ENCODE measurements around the gene FBXO33. TPM values are rescaled to one million over a fixed set of nuclear protein-coding genes. Genes with fewer than 3 reads are reported as not detected.
A peak's percentile ranks its signal among the peaks of the same experiment; 100 is the strongest.

Gene FBXO33
- total RNA-seq, 1 experiment from 2014 or later: 21.9 TPM

- no peak for TF ChIP-seq EZH2phosphoT487 (IDR thresholded peaks at IDR 0.05; ENCODE audit: borderline replicate concordance, low read length)
- TF ChIP-seq, protein P1, sequence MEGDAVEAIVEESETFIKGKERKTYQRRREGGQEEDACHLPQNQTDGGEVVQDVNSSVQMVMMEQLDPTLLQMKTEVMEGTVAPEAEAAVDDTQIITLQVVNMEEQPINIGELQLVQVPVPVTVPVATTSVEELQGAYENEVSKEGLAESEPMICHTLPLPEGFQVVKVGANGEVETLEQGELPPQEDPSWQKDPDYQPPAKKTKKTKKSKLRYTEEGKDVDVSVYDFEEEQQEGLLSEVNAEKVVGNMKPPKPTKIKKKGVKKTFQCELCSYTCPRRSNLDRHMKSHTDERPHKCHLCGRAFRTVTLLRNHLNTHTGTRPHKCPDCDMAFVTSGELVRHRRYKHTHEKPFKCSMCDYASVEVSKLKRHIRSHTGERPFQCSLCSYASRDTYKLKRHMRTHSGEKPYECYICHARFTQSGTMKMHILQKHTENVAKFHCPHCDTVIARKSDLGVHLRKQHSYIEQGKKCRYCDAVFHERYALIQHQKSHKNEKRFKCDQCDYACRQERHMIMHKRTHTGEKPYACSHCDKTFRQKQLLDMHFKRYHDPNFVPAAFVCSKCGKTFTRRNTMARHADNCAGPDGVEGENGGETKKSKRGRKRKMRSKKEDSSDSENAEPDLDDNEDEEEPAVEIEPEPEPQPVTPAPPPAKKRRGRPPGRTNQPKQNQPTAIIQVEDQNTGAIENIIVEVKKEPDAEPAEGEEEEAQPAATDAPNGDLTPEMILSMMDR (conservative IDR thresholded peaks at IDR 0.05; ENCODE audit: low read depth, low read length): peak; percentile 46
- H3K27me3 ChIP-seq (ENCODE audit: low read length): no peaks in the 10 kb centered on the region
- no peaks in the 10 kb centered on the region for H3K9me3 ChIP-seq (ENCODE audit: low read length)
- H3K4me3 ChIP-seq (ENCODE audit: low read length): peak overlapping the region; percentile 75
- BruUV-seq (replicated peaks): TSS peak; percentile 80
- peaks cover 10% of the 10 kb centered on the region; the same call in 1 of the 2 replicates for H4K20me1 ChIP-seq (ENCODE audit: low read length)
- H3K4me2 ChIP-seq (ENCODE audit: low read length): peak overlapping the region; percentile 93
- ATAC-seq (peak; percentile 85), DNase-seq (peak; percentile 93)
- no peaks in the 10 kb centered on the region for H3K9me2 ChIP-seq (replicated peaks; ENCODE audit: low read length)
- POLR2A ChIA-PET (ENCODE audit: unreplicated experiment): interaction anchor here (0.6 to 1.4 kb wide), 3 partner anchors 57 to 330 kb away, joined by 3 to 6 read pairs (median 5); partner anchors contain the start of gene SEC23A
- H3K4me1 ChIP-seq (ENCODE audit: insufficient read depth, low read length): peaks cover 25% of the 10 kb centered on the region
- CTCF ChIA-PET: interaction anchor here (0.5 to 0.6 kb wide), 3 partner anchors 36 to 310 kb away, joined by 5 read pairs; no protein-coding TSS in a partner anchor
- peak overlapping the region; percentile 96 for H2AFZ ChIP-seq (ENCODE audit: low read length)
- H3K27ac ChIP-seq (ENCODE audit: low read length): peak overlapping the region; percentile 91
- intact Hi-C loops (cut with micrococcal nuclease): loop anchor here (1.0 to 2.0 kb wide), 3 partner anchors 23 to 330 kb away; partner anchors contain the start of gene SEC23A
- peaks cover 36% of the 10 kb centered on the region for H3K79me2 ChIP-seq (ENCODE audit: low read length)
- no peaks in the 10 kb centered on the region for H3F3A ChIP-seq (ENCODE audit: low read length, unreplicated experiment)
- H3K36me3 ChIP-seq (ENCODE audit: low read depth, low read length): no peaks in the 10 kb centered on the region
- H3K9ac ChIP-seq (ENCODE audit: low read length): peak overlapping the region; percentile 98
These were observed 602 bp upstream of the FBXO33 start for GRCh38 chr14:39432619-39433451.

DNA sequence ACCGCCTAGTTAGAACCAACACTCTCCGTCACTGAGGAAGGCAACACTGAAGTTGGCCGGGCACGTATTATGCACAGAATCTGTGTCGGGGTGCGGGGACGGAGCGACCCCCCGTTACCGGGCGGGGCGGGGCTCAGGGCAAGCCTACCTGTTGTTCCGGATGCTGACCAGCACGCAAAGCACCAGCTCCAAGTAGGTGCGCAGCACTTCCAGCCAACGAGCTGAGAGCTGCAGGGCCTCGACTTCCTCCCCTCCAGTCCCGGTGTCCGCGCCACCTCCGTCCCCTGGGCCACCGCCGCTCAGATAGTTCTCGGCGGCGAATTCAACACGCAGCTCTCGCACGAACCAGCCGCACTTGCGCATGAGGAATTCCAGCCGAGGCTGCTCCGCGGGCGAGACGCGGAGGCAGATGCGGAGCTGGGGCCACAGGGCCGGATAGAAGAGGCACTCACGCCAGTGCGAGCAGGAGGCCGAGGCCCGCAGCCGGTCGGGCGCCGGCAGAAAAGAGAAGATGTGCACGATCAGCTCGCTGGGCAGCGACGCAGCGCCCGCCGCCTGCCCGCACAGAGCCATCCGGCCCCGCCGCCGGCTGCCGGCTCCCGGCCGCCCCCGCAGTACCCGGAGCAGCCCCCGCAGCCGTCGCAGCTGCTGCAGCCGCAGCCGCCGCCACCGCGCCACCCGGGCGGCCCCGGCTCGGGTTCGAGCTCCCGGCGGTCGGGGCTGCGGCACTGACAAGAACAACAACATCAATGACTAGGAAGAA, 636 bp downstream of the FBXO33 start:
- Histone ChIP-seq H4K20me1 (ENCODE audit: low read length) (peaks cover 10% of the 10 kb centered on the region; the same call in 1 of the 2 replicates), H3K9ac (ENCODE audit: low read length) (peak overlapping the region; percentile 98), H3K9me2 (replicated peaks; ENCODE audit: low read length) (no peaks in the 10 kb centered on the region), H3K36me3 (ENCODE audit: low read depth, low read length) (no peaks in the 10 kb centered on the region), H3K4me1 (ENCODE audit: insufficient read depth, low read length) (peaks cover 29% of the 10 kb centered on the region), H3K4me2 (ENCODE audit: low read length) (peak overlapping the region; percentile 94), H3K27ac (ENCODE audit: low read length) (peak overlapping the region; percentile 96), H3K79me2 (ENCODE audit: low read length) (peaks cover 38% of the 10 kb centered on the region), H3K4me3 (ENCODE audit: low read length) (peak overlapping the region; percentile 95), H3F3A (ENCODE audit: low read length, unreplicated experiment) (no peaks in the 10 kb centered on the region), H2AFZ (ENCODE audit: low read length) (peak overlapping the region; percentile 98), H3K9me3 (ENCODE audit: low read length) (no peaks in the 10 kb centered on the region), H3K27me3 (ENCODE audit: low read length) (no peaks in the 10 kb centered on the region)
- TF ChIP-seq, protein P1 (conservative IDR thresholded peaks at IDR 0.05; ENCODE audit: low read depth, low read length): no peak
- no peak for TF ChIP-seq EZH2phosphoT487 (IDR thresholded peaks at IDR 0.05; ENCODE audit: borderline replicate concordance, low read length)
- TF ChIP-seq EZH2 (IDR thresholded peaks at IDR 0.05; ENCODE audit: low read length, unreplicated experiment): no peak
- no TSS peak for BruUV-seq (replicated peaks)
- DNase-seq: peak; percentile 40
- peak; percentile 16 for ATAC-seq
- ChIA-PET CTCF (interaction anchor here (0.6 kb wide), 1 partner anchor 65 kb away, joined by 5 read pairs; no protein-coding TSS in a partner anchor), POLR2A (ENCODE audit: unreplicated experiment) (interaction anchor here (0.6 to 1.4 kb wide), 3 partner anchors 35 to 328 kb away, joined by 3 to 5 read pairs (median 3); partner anchors contain the start of gene SEC23A)
- intact Hi-C loops (cut with micrococcal nuclease): loop anchor here (1.0 to 2.0 kb wide), 2 partner anchors 164 to 329 kb away; partner anchors contain the start of gene SEC23A

Measured in PC-3 (cell line).